Naive B cell (primary cell): ENCODE data around the gene KLF9. TPM values are rescaled to one million over a fixed set of nuclear protein-coding genes. Genes with fewer than 3 reads are reported as not detected.

ENCODE experiments used
- ATAC-seq, 2 donors: fragments of 150-1000 bp; cut with Tn5 transposase; 2 replicates each; pipeline ENCODE4 v1.10.0; 2021; ENCODE audit warnings: low read depth in 2 of 2, mild to moderate bottlenecking in 2 of 2, moderate library complexity in 2 of 2
- DNase-seq: peaks from one replicate; pipeline ENCODE4 v3.0.0; 2022
- H3K27ac Mint-ChIP-seq, 6 donors: one replicate each; pipeline ENCODE4 v1.8.0; 2020 to 2022; ENCODE audit warnings: mild to moderate bottlenecking in 6 of 6, mixed read lengths in 6 of 6, moderate library complexity in 5 of 6, inconsistent platforms in 2 of 6
- H3K27me3 Mint-ChIP-seq, 3 donors: one replicate each; pipeline ENCODE4 v1.8.0; 2021 to 2022; ENCODE audit warnings: mixed read lengths in 3 of 3, mild to moderate bottlenecking in 1 of 3
- H3K36me3 Mint-ChIP-seq, 2 donors: one replicate each; pipeline ENCODE4 v1.8.0; 2020 to 2022; ENCODE audit warnings: mixed read lengths in 2 of 2, inconsistent platforms in 1 of 2, mild to moderate bottlenecking in 1 of 2
- H3K4me1 Mint-ChIP-seq, 3 donors: one replicate each; pipeline ENCODE4 v1.8.0; 2020 to 2022; ENCODE audit warnings: mixed read lengths in 3 of 3, inconsistent platforms in 1 of 3, mild to moderate bottlenecking in 1 of 3, moderate library complexity in 1 of 3
- H3K4me3 Mint-ChIP-seq, 8 donors: one replicate each; pipeline ENCODE4 v1.8.0; 2020 to 2022; ENCODE audit warnings: mild to moderate bottlenecking in 8 of 8, mixed read lengths in 8 of 8, moderate library complexity in 8 of 8, inconsistent platforms in 2 of 8
- H3K9me3 Mint-ChIP-seq, 7 donors: one replicate each; pipeline ENCODE4 v1.8.0; 2020 to 2022; ENCODE audit warnings: mixed read lengths in 7 of 7, mild to moderate bottlenecking in 5 of 7, inconsistent platforms in 2 of 7, moderate library complexity in 1 of 7
- polyA plus RNA-seq, 6 donors: library from polyadenylated mRNA; unstranded; fragments of 300-500 nt; fragmentation: Illumina TruSeq; gene quantifications; one replicate each; pipeline ENCODE4 v1.2.3, GENCODE V29; 2021; ENCODE audit warnings: low read depth in 6 of 6

Gene KLF9
- polyA plus RNA-seq: 1 to 10 TPM in 5 of 6 donors, not detected in 1; 3.4 to 5.9 (median 4.8) TPM

DNA sequence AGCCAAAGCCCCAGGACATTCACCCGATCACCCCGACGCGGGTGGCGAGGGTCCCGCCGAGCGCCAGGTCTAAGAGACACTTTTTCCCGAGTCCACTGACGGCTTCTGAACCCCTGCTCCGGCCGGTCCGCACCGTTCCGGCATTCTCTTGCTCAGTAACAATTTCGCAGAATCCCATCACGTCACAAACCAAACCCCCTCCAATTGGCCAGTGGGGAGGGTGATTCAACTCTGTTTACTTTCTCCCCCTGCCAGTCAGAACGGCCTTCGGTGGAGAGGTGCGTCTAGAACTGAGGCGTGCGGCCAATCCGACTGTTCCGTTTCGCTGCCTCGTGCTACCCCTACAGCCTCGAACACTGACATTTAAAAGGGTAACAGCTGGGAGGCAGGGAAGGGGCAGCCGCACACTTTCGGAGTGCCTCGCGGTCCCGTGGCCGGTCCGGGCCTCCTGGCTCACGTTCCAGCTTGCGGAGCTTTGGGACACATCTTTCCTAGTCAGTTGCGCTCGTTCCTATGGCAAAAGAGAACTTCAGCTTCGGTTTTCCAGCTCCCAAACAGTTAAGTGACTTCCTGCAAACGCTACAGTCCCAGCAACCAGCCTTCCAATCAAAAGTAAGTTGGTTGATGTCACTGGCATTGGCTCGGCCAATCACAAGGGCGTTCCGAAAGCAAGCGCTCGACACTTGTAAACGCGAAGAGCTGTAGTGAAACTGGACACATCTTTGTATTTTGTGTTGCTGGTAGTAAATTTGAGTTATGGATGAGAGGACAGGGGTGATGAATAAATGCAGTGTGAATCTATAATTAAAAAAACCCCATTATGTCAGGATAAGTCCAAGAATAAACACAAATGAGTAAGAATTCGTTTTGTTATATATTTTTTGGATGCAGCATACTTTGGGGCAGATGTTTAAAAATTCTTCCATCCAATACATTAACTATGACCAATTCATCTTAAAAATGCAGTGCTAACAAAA lies at the start of gene KLF9:
Gene KLF9 (minus strand): TSS at position 859 of the 977 bp plus-strand sequence. CDS start 1,294 bp downstream, outside the sequence.
- H3K4me1 Mint-ChIP-seq: peaks cover 35 to 47% (median 43%) of the 10 kb centered on the region in 3 donors
- DNase-seq: peak; percentile 94
- peak; percentile 74 to 78 for ATAC-seq
- no peaks in the 10 kb centered on the region for H3K27me3 Mint-ChIP-seq
- no peaks in the 10 kb centered on the region for H3K36me3 Mint-ChIP-seq
- H3K4me3 Mint-ChIP-seq: peak within 1 kb of the TSS; percentile 92 to 100 (median 98)
- H3K9me3 Mint-ChIP-seq: no peaks in the 10 kb centered on the region
- H3K27ac Mint-ChIP-seq: peak within 1 kb of the TSS; percentile 99 to 100 (median 100)

DNA sequence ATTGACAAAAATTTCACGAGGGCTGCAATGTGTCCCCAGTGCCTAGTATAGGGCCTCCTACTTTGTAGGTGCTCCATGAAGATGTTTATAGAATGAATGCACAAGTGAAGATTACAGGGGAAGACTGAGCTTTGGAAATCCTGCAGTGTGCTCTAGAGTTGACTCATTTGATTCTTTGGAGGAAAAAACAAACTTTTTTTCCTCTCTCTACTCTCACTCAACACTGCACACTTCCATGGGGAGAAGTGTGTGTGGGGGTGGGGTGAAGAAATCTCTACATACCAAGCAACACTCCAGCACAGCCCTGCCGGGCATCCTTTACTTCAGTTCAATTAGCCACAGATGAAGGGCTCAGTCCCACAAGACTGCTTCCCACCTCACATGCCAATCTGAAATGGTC lies 49.4 kb upstream of the KLF9 start:
- no peaks in the 10 kb centered on the region for H3K36me3 Mint-ChIP-seq
- no peak overlapping the region for H3K27ac Mint-ChIP-seq
- DNase-seq (no peak), ATAC-seq (no peak)
- peaks cover 0 to 1% (median 0%) of the 10 kb centered on the region in 7 donors for H3K9me3 Mint-ChIP-seq
- H3K27me3 Mint-ChIP-seq: peaks cover 0 to 7% (median 6%) of the 10 kb centered on the region in 3 donors
- H3K4me1 Mint-ChIP-seq: peaks cover 0 to 3% (median 0%) of the 10 kb centered on the region in 3 donors
- no peak overlapping the region for H3K4me3 Mint-ChIP-seq

- no peaks in the 10 kb centered on the region for H3K4me1 Mint-ChIP-seq
- H3K4me3 Mint-ChIP-seq: peak overlapping the region in 1 of 8 donors; percentile 36
- no peaks in the 10 kb centered on the region for H3K36me3 Mint-ChIP-seq
- peaks cover 0 to 1% (median 0%) of the 10 kb centered on the region in 7 donors for H3K9me3 Mint-ChIP-seq
- no peak overlapping the region for H3K27ac Mint-ChIP-seq
- ATAC-seq: no peak
- no peak for DNase-seq
- peaks cover 0 to 7% (median 6%) of the 10 kb centered on the region in 3 donors for H3K27me3 Mint-ChIP-seq
These were observed 47.8 kb upstream of the KLF9 start for GRCh38 chr9:70462300-70462699.

GRCh38 chr9:70457235-70457634 lies 42.8 kb upstream of the KLF9 start:
- Mint-ChIP-seq H3K27me3 (no peaks in the 10 kb centered on the region), H3K4me3 (no peak overlapping the region), H3K27ac (no peak overlapping the region), H3K36me3 (no peaks in the 10 kb centered on the region), H3K9me3 (peaks cover 0 to 1% (median 0%) of the 10 kb centered on the region in 7 donors), H3K4me1 (no peaks in the 10 kb centered on the region)
- no peak for DNase-seq
- ATAC-seq: no peak

DNA sequence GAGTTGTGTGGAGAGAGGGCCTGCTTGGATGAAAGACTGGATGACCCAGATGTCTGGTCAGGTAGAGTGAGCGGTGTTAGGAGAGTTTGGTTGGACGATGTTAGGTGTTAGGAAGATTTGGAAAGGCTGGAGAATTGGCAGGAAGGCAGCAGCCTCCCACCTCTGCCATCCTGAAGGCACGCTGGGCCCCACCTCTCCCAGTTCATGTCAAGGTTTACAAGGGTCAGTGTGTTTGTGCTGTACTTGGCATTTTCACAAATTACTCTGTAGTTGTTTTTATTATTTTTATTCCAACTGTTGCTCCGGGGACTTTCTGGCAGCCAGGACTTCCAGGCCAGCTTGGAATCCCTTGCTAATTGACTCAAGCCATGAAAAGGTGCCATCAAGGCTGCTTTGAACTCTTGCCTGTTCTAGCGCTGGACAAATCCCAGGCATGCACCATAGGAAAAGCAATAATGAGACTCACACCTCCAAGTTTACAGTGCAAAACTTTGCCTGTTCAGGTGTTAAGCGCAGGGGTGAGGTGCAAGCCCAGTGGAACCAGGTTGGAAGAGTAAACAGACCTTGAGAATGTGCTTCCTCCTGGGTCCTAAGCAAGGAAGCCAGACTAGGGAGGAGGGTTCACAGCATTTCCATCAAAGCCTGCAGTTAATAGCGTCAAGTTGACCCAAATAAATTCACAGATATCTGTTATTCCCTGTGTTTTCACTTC lies 41.7 kb upstream of the KLF9 start:
- Mint-ChIP-seq H3K36me3 (no peaks in the 10 kb centered on the region), H3K4me1 (no peaks in the 10 kb centered on the region), H3K27ac (peak overlapping the region in 1 of 6 donors; percentile 25), H3K27me3 (no peaks in the 10 kb centered on the region), H3K4me3 (no peak overlapping the region), H3K9me3 (peaks cover 0 to 1% (median 0%) of the 10 kb centered on the region in 7 donors)
- ATAC-seq (no peak), DNase-seq (no peak)

DNA sequence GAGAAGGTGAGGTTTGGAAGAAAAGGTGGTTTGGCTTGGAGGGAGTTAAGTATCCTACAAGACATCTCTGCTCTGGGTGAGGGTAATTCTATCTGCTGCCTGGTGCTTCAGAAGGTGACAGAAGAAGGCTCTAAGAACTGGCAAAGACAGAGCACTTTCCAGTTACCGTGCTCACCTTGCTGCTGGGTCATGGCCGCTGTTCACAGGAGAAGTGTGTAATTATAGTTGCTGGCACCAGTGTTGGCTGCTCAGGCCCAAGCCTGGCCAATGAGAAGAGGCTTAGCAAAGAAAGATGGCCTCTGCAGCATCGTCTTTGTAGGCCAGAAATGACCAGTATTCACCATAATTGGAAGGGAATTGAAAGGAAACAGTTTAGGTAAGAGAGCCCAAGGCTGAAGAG lies 37.9 kb upstream of the KLF9 start:
- peak overlapping the region in 1 of 6 donors; percentile 70 for H3K27ac Mint-ChIP-seq
- no peaks in the 10 kb centered on the region for H3K36me3 Mint-ChIP-seq
- H3K9me3 Mint-ChIP-seq: peaks cover 0 to 4% (median 0%) of the 10 kb centered on the region in 7 donors

DNA sequence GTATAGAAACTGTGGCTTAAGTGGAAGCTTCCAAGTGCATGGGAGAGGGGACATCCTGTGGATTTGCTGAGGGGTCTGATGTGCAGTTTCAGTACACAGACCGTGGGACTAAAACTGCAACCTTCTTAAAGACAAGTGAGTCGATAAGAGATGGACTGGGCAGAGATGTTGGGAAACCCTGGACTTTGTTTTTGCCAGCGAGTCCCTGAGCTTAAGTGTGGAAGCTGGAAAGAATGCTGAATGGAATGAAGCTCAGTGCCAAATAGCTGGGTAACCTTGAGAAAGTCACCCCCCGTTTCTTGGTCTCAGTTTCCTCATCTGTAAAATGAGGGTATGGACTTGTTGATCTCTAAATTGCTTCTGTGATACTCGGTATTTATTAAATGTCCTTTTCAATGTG lies 37.3 kb upstream of the KLF9 start:
- Mint-ChIP-seq H3K36me3 (no peaks in the 10 kb centered on the region), H3K9me3 (peaks cover 0 to 4% (median 0%) of the 10 kb centered on the region in 7 donors), H3K27ac (no peak overlapping the region), H3K4me3 (no peak overlapping the region), H3K4me1 (no peaks in the 10 kb centered on the region), H3K27me3 (peaks cover 0 to 22% (median 0%) of the 10 kb centered on the region in 3 donors)
- DNase-seq (no peak), ATAC-seq (no peak)

More for the DNA sequence above, 37.9 kb upstream of the KLF9 start:
- Mint-ChIP-seq H3K27me3 (peaks cover 0 to 17% (median 0%) of the 10 kb centered on the region in 3 donors), H3K4me3 (no peak overlapping the region), H3K4me1 (no peaks in the 10 kb centered on the region)
- DNase-seq (no peak), ATAC-seq (no peak)

DNA sequence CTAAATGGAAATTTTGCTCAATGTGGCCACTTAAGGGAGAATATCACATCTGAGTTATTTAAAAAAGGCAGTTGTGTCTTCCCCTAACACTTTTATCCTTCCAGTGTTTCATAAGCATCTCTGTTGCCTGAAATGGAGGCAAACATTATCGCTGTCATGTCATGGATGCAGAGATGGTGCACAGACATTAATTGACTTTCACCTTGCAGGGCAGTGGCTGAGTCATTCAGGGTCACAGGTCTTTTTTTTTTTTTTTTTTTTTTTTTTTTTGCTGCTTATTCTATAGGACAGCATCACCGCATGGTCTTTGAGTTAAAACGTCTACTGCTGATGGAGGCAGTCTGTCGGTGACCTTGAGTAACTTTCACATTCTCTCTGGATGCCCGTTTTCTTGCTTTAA lies 36.3 kb upstream of the KLF9 start:
- Mint-ChIP-seq H3K4me3 (no peak overlapping the region), H3K27ac (no peak overlapping the region), H3K4me1 (no peaks in the 10 kb centered on the region), H3K36me3 (no peaks in the 10 kb centered on the region), H3K27me3 (peaks cover 0 to 22% (median 0%) of the 10 kb centered on the region in 3 donors), H3K9me3 (peaks cover 0 to 4% (median 0%) of the 10 kb centered on the region in 7 donors)
- DNase-seq: no peak
- no peak for ATAC-seq

DNA sequence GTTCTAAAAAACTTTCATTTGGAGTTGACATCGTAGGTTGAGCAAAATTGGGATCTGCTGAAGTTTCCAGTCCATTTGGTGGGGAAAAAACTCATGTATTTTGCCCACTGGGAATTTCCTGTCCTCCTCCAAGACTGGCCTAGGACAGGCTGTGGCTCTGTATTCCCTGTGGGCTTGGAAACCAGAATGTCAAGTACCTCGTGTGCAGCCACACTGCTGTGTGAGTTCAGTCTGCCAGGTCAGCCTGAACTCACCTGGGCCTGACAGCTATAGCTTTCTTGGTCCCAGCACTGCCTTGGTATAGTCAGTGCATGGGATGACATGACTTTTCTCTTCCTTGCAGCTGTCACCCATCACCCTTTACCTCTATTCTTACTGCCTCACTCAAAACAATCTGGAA lies 35.0 kb upstream of the KLF9 start:
- peaks cover 0 to 22% (median 0%) of the 10 kb centered on the region in 3 donors for H3K27me3 Mint-ChIP-seq

DNA sequence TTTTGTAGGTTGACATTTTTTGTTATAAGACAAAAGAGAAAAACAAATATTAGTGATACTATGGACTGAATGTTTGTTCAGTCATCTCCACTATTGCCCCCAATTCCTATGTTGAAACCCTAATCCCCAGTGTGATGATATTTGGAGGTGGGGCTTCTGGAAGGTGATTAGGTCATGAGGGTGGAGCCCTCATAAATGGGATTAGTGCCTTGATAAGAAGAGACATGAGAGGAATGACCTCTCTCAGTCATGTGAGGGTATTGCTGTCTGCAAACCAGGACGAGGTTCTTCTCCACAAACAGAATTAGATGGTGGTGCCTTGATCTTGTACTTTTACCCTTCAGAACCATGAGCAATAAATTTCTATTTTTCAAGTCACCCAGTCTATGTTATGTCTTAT lies 34.5 kb upstream of the KLF9 start:
- Mint-ChIP-seq H3K9me3 (peaks cover 0 to 4% (median 0%) of the 10 kb centered on the region in 7 donors), H3K36me3 (no peaks in the 10 kb centered on the region), H3K4me1 (no peaks in the 10 kb centered on the region), H3K4me3 (no peak overlapping the region), H3K27ac (no peak overlapping the region), H3K27me3 (peaks cover 0 to 22% (median 0%) of the 10 kb centered on the region in 3 donors)
- DNase-seq: no peak
- no peak for ATAC-seq

More for the DNA sequence above, 35.0 kb upstream of the KLF9 start:
- Mint-ChIP-seq H3K36me3 (no peaks in the 10 kb centered on the region), H3K9me3 (peaks cover 0 to 4% (median 0%) of the 10 kb centered on the region in 7 donors), H3K27ac (no peak overlapping the region), H3K4me1 (no peaks in the 10 kb centered on the region), H3K4me3 (no peak overlapping the region)
- ATAC-seq: no peak
- DNase-seq: no peak

GRCh38 chr9:70444904-70445303 lies 30.4 kb upstream of the KLF9 start:
- Mint-ChIP-seq H3K4me3 (no peak overlapping the region), H3K9me3 (peaks cover 0 to 4% (median 0%) of the 10 kb centered on the region in 7 donors), H3K4me1 (no peaks in the 10 kb centered on the region), H3K27ac (peak overlapping the region in 2 of 6 donors; percentile 60 to 65), H3K27me3 (peaks cover 0 to 19% (median 0%) of the 10 kb centered on the region in 3 donors), H3K36me3 (no peaks in the 10 kb centered on the region)
- DNase-seq (no peak), ATAC-seq (no peak)

- H3K27ac Mint-ChIP-seq: no peak overlapping the region
- no peaks in the 10 kb centered on the region for H3K4me1 Mint-ChIP-seq
- ATAC-seq (no peak), DNase-seq (no peak)
- no peaks in the 10 kb centered on the region for H3K9me3 Mint-ChIP-seq
- no peaks in the 10 kb centered on the region for H3K36me3 Mint-ChIP-seq
- H3K27me3 Mint-ChIP-seq: peaks cover 14 to 22% (median 16%) of the 10 kb centered on the region in 3 donors
- peak overlapping the region in 1 of 8 donors; percentile 15 for H3K4me3 Mint-ChIP-seq
These were observed 27.9 kb upstream of the KLF9 start for GRCh38 chr9:70442328-70442848.

GRCh38 chr9:70441622-70442021 lies 27.2 kb upstream of the KLF9 start:
- ATAC-seq (no peak), DNase-seq (no peak)
- no peaks in the 10 kb centered on the region for H3K36me3 Mint-ChIP-seq
- no peaks in the 10 kb centered on the region for H3K9me3 Mint-ChIP-seq
- no peak overlapping the region for H3K4me3 Mint-ChIP-seq
- no peaks in the 10 kb centered on the region for H3K4me1 Mint-ChIP-seq
- no peak overlapping the region for H3K27ac Mint-ChIP-seq
- peaks cover 16 to 18% (median 17%) of the 10 kb centered on the region in 3 donors for H3K27me3 Mint-ChIP-seq
